OCI-LY7 (cell line): ENCODE data around the gene CORO2B. TPM values are rescaled to one million over a fixed set of nuclear protein-coding genes. Genes with fewer than 3 reads are reported as not detected.

ENCODE experiments used
- BruUV-seq: library from RNA; stranded (reverse); fragments of 400-500 nt; replicated peaks from 2 replicates; lab custom pipeline; 2021; lab: Mats Ljungman, UMichigan
- CTCF ChIA-PET: fragments of 300-600 bp; sonication (Branson Sonifier 250); formaldehyde crosslinking; loops from one replicate; lab custom pipeline; 2022; ENCODE audit warnings: antibody characterized with exemption; ENCODE audit not compliant: unreplicated experiment; lab: Charles Lee
- POLR2A ChIA-PET: fragments of 300-600 bp; sonication (Branson Sonifier 250); formaldehyde crosslinking; loops from one replicate; lab custom pipeline; 2022; ENCODE audit warnings: antibody characterized with exemption; lab: Charles Lee
- DNase-seq: peaks from one replicate; pipeline ENCODE4 v3.0.0-alpha.2; 2015; ENCODE audit warnings: low spot score
- H2AFZ ChIP-seq: fragments of 200-600 bp; sonication (generic), shearing (Covaris generic); 2 replicates; pipeline ENCODE4 v1.6.1; 2014; ENCODE audit warnings: mild to moderate bottlenecking, antibody characterized with exemption, low read length, moderate library complexity
- H3K27ac ChIP-seq: fragments of 200-600 bp; sonication (generic); 2 replicates; pipeline ENCODE4 v1.5.1; 2014; ENCODE audit warnings: mixed run types, low read depth, mild to moderate bottlenecking, moderate library complexity, low read length, inconsistent platforms; ENCODE audit not compliant: poor library complexity, severe bottlenecking
- H3K36me3 ChIP-seq: fragments of 200-600 bp; sonication (generic); 2 replicates; pipeline ENCODE4 v1.6.1; 2014; ENCODE audit warnings: mild to moderate bottlenecking, antibody characterized with exemption, low read length, moderate library complexity, mixed read lengths; ENCODE audit not compliant: insufficient read depth
- H3K4me1 ChIP-seq: fragments of 200-600 bp; sonication (generic); 2 replicates; pipeline ENCODE4 v1.5.1; 2014; ENCODE audit warnings: mild to moderate bottlenecking, low read length; ENCODE audit not compliant: insufficient read depth, poor library complexity, severe bottlenecking
- H3K4me2 ChIP-seq: fragments of 200-600 bp; sonication (generic); 2 replicates; pipeline ENCODE4 v1.6.1; 2014; ENCODE audit warnings: mild to moderate bottlenecking, low read length
- H3K4me3 ChIP-seq: fragments of 200-600 bp; sonication (generic); 2 replicates; pipeline ENCODE4 v1.5.1; 2014; ENCODE audit warnings: mild to moderate bottlenecking, low read depth, low read length; ENCODE audit not compliant: poor library complexity, severe bottlenecking
- H3K79me2 ChIP-seq: fragments of 200-600 bp; sonication (generic); 2 replicates; pipeline ENCODE4 v1.6.1; 2016; ENCODE audit warnings: low read depth, mild to moderate bottlenecking, low read length, moderate library complexity, mixed read lengths; ENCODE audit not compliant: insufficient read depth
- H3K9me2 ChIP-seq: fragments of 200-600 bp; sonication (generic); 2 replicates; pipeline ENCODE4 v1.6.1; 2016; ENCODE audit warnings: mild to moderate bottlenecking, low read length, mixed read lengths; ENCODE audit not compliant: insufficient read depth
- H3K9me3 ChIP-seq: fragments of 200-600 bp; sonication (generic); 2 replicates; pipeline ENCODE4 v1.6.1; 2014; ENCODE audit warnings: mild to moderate bottlenecking, mixed run types, low read length, mixed read lengths
- H4K20me1 ChIP-seq: fragments of 200-600 bp; sonication (generic); 2 replicates; pipeline ENCODE4 v1.6.1; 2014; ENCODE audit warnings: mild to moderate bottlenecking, antibody characterized with exemption, low read length, moderate library complexity, mixed read lengths; ENCODE audit not compliant: insufficient read depth
- CTCF ChIP-seq: fragments of 200-600 bp; sonication (generic); conservative IDR thresholded peaks from 2 replicates; pipeline ENCODE4 v1.5.1; 2014; ENCODE audit warnings: mild to moderate bottlenecking, antibody characterized with exemption, low read length, moderate library complexity, mixed read lengths
- EZH2phosphoT487 ChIP-seq: fragments of 200-600 bp; sonication (generic); IDR thresholded peaks from 2 replicates; pipeline ENCODE4 v1.6.1; 2018; ENCODE audit warnings: low read depth, borderline replicate concordance, mild to moderate bottlenecking, mixed run types, antibody characterized with exemption, low read length, moderate library complexity, mixed read lengths
- intact Hi-C: fragments of 100-400 bp; cut with micrococcal nuclease; formaldehyde crosslinking; loops from one replicate; pipeline ENCODE4 v1.10.0; 2022; ENCODE audit not compliant: unreplicated experiment
- total RNA-seq, 2 experiments: library from RNA; depleted of rRNA in 1 of 2; stranded (reverse); fragments of >200 nt in 1 of 2; shearing (Covaris generic) in 1 of 2; gene quantifications; 2 replicates each; pipeline ENCODE4 v1.2.3, GENCODE V29; 2014 to 2022

The CORO2B gene
- total RNA-seq, 2 experiments from 2014 or later, result 7.4 to 12.5 TPM

GRCh38 chr15:68712886-68713285, 134.1 kb downstream of the CORO2B start:
- Histone ChIP-seq H3K36me3 (peaks cover 47% of the 10 kb centered on the region), H3K4me3 (no peak overlapping the region), H3K9me3 (no peaks in the 10 kb centered on the region), H3K27ac (no peak overlapping the region), H3K4me1 (no peaks in the 10 kb centered on the region), H3K79me2 (no peaks in the 10 kb centered on the region), H3K4me2 (no peak overlapping the region), H3K9me2 (no peaks in the 10 kb centered on the region), H2AFZ (no peak overlapping the region), H4K20me1 (no peaks in the 10 kb centered on the region)
- DNase-seq, result peak; percentile 15
- intact Hi-C loops, result no loop called here
- BruUV-seq, result no TSS peak
- POLR2A ChIA-PET, result no interaction called here
- CTCF ChIA-PET, result no interaction called here
- TF ChIP-seq CTCF (no peak), EZH2phosphoT487 (no peak)

- Histone ChIP-seq H3K27ac (no peak overlapping the region), H3K4me2 (no peak overlapping the region), H3K36me3 (peaks cover 47% of the 10 kb centered on the region), H3K4me1 (no peaks in the 10 kb centered on the region), H3K79me2 (no peaks in the 10 kb centered on the region), H4K20me1 (no peaks in the 10 kb centered on the region), H3K4me3 (no peak overlapping the region), H3K9me2 (no peaks in the 10 kb centered on the region), H2AFZ (no peak overlapping the region), H3K9me3 (no peaks in the 10 kb centered on the region)
- ChIA-PET POLR2A (no interaction called here), CTCF (no interaction called here)
- no peak for DNase-seq
- intact Hi-C loops, result no loop called here
- TF ChIP-seq CTCF, result no peak
- no peak for TF ChIP-seq EZH2phosphoT487
- BruUV-seq, result no TSS peak
Measured at GRCh38 chr15:68713874-68714273, 135.1 kb downstream of the CORO2B start.

- Histone ChIP-seq H3K36me3 (peaks cover 47% of the 10 kb centered on the region), H3K4me2 (no peak overlapping the region), H3K9me3 (no peaks in the 10 kb centered on the region), H2AFZ (no peak overlapping the region), H3K79me2 (no peaks in the 10 kb centered on the region), H3K4me1 (no peaks in the 10 kb centered on the region), H3K9me2 (no peaks in the 10 kb centered on the region), H3K4me3 (no peak overlapping the region), H4K20me1 (no peaks in the 10 kb centered on the region), H3K27ac (no peak overlapping the region)
- TF ChIP-seq EZH2phosphoT487 (no peak), CTCF (no peak)
- BruUV-seq, result no TSS peak
- no peak for DNase-seq
- POLR2A ChIA-PET, result no interaction called here
- CTCF ChIA-PET, result no interaction called here
- intact Hi-C loops, result no loop called here
Measured at GRCh38 chr15:68715111-68715510, 136.3 kb downstream of the CORO2B start.
